Transverse colon (tissue), 4 donors: ENCODE measurements around the gene GPC5.

Experiments used
- POLR2A ChIP-seq: fragments of 450-650 bp; IDR thresholded peaks from one replicate; pipeline ENCODE4 v1.6.1; 2016; ENCODE audit warnings: antibody characterized with exemption, mild to moderate bottlenecking, moderate library complexity
- POLR2AphosphoS5 ChIP-seq, 3 donors: sonication (generic); formaldehyde crosslinking; IDR thresholded peaks; one replicate each; pipeline ENCODE4 v1.6.1; 2016; ENCODE audit warnings: antibody characterized with exemption in 3 of 3
- TF ChIP-seq, protein P1 (sequence below), 5 experiments: fragments of 200-600 bp in 3 of 5; fragments of 450-650 bp in 2 of 5; sonication (generic) in 3 of 5; IDR thresholded peaks; 1 replicate in 2 of 5; 2 replicates in 3 of 5; pipeline ENCODE4 v1.5.1; 2016 to 2017; ENCODE audit warnings: antibody characterized with exemption in 5 of 5, inconsistent platforms in 3 of 5, mild to moderate bottlenecking in 2 of 5, moderate library complexity in 1 of 5

DNA sequence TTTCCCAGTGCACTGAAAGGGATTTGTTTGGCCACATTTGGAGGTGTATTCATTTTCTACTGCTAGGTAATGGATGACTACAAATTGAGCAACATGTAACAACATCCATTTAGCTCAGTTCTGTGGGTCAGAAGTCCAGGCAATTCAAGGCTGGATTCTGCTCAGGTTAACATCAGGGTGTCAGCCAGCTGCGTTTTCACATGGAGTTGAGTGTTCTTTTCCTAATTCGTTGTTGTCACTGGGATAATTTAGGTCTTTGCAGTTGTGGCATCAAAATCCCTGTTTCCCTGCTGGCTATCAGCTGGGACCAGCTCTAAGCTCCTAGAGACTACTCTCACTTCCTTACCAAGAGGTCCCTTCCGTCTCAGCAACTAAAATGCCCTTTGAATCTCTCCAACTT is 25.5 kb upstream of the GPC5 start:
- TF ChIP-seq, protein P1, sequence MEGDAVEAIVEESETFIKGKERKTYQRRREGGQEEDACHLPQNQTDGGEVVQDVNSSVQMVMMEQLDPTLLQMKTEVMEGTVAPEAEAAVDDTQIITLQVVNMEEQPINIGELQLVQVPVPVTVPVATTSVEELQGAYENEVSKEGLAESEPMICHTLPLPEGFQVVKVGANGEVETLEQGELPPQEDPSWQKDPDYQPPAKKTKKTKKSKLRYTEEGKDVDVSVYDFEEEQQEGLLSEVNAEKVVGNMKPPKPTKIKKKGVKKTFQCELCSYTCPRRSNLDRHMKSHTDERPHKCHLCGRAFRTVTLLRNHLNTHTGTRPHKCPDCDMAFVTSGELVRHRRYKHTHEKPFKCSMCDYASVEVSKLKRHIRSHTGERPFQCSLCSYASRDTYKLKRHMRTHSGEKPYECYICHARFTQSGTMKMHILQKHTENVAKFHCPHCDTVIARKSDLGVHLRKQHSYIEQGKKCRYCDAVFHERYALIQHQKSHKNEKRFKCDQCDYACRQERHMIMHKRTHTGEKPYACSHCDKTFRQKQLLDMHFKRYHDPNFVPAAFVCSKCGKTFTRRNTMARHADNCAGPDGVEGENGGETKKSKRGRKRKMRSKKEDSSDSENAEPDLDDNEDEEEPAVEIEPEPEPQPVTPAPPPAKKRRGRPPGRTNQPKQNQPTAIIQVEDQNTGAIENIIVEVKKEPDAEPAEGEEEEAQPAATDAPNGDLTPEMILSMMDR (IDR thresholded peaks at IDR 0.05) = no peak
- TF ChIP-seq POLR2A = no peak
- TF ChIP-seq POLR2AphosphoS5 (IDR thresholded peaks at IDR 0.05) = no peak
